ENCODE results near the gene ATP10B.

The ATP10B gene

DNA sequence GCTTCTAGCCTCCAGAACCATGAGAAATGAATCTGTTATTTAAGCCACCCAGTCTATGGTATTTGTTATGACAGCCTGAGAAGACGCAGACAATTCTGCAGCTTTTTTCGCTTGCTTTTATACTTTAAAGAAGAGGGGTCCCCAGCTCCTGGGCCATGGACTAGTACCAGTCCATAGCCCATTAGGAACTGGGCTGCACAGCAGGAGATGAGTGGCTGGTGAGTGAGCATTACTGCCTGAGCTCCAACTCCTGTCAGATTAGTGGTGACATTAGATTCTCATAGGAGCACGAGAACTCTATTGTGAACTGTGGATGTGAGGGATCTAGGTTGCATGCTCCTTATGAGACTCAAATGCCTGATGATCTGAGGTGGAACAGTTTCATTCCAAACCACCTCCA is 278.7 kb downstream of the ATP10B start:
- FAIRE-seq = no peak
- DNase-seq (ENCODE audit: insufficient read length, low spot score) = no peak

DNA sequence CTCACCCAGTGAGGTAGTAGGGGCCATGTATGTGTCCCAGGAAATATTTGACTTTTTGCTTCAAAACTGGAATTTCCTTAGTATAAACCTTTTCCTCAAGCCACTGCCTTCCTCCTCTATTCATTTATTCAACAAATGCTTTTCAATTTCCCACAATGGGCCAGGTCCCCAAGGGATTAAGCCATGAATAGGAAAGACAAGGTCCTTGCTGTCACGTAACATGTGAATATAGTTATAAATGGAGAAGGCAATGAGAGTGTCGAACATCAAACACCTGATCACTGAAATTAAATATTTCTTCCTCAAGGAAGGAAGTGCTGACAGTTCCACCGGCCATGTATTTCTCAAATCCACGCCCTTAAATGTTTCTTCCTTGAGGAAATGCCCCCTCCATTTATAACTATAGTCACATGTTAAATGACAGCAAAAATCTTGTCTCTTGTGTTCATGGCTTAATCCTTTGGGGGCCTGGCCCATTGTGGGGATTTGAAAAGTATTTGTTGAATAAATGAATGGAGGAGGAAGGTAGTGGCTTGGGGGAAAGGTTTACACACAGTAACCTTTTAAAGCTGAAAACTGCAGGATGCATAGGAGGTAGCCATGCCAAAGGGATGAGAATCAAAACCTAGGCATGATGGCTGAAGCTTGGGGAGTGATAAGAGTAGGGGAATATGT is 284.8 kb downstream of the ATP10B start:
- no peak for DNase-seq (ENCODE audit: insufficient read length, low spot score)
- FAIRE-seq = no peak

DNA sequence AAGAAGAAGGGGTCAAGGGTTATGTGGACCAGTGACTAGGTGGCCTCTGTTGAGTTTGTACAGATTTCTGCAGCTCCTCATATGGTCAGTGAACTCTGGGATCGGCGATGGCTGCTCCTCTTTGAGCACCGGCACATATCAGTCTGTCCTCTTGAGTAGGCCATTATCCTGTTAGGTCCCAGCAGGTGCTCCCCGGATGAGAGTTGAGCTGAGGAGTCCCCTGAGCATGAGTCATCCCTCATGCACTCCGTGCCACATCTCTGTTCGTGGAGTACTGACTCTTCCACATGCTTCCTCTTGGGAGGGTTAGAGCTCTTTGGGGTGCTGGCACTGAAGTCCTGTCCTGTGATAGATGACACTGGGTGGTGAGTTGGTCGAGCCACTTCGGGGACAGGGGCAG is 286.6 kb downstream of the ATP10B start:
- no peak for FAIRE-seq
- DNase-seq (ENCODE audit: insufficient read length, low spot score) = no peak

DNA sequence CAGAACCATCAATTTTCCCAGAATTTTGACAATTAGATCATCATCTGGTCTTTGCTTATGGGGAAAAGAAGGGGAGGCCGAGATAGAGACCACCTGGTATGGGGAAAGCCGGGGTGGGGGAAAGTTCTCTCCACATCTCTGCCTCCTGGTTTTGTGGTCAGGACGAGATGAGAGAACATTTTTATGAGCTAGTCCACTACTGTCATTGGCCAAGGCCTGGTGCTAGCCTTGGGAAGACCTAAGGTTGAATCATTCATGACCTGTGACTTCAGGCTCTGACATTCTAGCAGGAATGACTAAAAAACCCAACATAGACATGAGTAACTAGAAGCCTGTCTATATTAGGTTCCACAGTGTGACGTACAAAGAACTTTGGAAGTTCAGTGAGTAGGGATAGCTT is 295.2 kb downstream of the ATP10B start:
- DNase-seq (ENCODE audit: insufficient read length, low spot score) (no peak), FAIRE-seq (no peak)

DNA sequence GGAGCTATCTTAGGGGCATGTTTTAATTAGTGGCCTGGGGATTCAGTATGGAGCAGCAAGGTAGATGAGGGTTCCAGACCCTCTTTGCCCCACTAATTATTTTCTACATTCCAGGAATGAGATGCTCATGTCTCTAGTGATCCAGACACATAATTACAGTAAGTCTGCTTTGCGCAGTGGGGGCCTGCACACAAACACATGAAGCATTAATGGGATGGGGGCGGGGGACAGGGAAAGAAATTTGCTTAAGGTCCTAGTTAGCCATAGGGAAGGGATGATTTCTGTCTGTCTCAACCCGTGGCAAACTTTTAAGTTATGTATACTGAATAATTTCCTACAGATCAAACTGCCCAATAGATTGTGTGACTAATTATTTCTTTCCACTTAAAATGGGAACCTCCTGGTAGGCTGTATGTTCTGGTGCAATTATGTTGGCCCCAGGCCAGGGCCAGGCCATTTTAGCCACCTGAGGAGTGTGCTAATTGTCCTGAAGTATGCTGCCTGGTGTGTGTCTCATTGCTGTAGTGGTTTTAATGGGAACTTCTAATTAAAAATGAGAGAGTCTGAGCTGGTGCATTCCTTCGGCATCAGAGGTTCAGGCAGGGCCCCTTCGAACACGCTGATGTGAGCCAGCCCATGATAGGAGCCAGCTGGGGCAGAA is 295.9 kb downstream of the ATP10B start:
- no peak for FAIRE-seq
- no peak for DNase-seq (ENCODE audit: insufficient read length, low spot score)

DNA sequence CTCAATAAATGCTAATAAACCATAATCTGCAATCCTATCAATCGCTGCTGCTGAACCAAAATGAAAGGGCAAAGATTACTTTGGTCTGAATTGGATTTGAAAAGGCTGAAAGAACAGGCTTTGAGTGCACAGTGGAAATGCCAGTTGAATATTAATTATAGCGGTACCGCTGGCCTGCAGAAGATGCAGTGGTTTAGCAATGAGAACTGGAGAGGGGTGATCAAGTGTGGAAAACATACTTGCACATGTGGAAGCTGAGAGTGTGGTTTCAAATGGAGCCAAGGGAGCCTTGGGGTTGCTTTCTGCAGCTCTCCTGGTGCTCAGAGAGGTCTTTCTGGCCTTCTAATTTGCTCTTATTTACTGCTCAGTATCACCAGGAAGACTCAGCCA is 296.4 kb downstream of the ATP10B start:
- no peak for FAIRE-seq
- DNase-seq (ENCODE audit: insufficient read length, low spot score) = no peak

DNA sequence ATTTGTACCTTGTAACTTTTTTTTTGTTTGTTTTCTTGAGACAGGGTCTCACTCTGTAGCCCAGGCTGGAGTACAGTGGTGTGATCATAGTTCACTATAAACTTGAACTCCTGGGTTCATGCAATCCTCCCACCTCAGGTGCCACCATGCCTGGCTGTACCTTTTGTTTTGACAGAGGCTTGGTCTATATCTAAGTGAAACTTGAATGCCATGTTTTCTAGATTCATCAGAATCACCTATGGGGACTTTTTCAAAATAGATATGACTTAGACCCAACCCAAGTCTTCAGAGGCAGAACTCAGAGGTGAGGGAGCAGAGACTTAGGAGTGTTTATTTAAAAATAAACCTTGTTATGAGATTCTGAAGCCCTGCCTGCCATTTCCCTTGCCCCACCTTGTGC is 301.9 kb downstream of the ATP10B start:
- DNase-seq (ENCODE audit: insufficient read length, low spot score) (no peak), FAIRE-seq (no peak)

DNA sequence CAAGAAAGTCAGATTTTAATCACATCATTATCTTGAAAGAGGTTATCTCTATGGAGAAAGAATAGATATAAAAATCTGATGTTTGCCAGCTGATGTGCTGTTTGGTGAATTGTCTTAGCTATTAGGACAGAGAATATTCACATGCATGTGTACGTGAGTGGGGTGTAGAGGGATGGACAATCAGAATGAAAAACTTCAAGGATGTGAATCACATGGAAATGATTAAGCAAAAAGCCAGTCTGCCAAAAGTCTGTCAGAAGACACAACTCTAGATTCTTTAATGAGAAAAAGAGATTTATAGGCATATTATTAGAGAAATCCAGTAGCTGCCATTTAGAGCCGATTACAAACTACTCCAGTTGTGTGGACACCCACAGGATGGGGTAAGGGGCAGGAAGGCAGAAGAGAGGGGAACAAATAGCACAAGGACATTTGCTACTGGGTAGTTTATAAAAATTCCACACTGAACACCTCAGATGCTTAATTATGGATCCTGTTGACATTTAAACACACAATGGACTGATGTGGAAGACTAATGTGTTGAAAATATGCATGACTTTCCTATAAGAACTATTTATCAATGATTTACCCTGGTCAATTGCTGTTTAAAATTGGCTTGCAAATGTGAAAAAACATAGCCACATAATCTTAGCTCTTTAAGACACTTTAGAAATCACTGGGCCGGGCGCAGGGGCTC is 302.9 kb downstream of the ATP10B start:
- DNase-seq (ENCODE audit: insufficient read length, low spot score) = no peak
- FAIRE-seq = no peak

DNA sequence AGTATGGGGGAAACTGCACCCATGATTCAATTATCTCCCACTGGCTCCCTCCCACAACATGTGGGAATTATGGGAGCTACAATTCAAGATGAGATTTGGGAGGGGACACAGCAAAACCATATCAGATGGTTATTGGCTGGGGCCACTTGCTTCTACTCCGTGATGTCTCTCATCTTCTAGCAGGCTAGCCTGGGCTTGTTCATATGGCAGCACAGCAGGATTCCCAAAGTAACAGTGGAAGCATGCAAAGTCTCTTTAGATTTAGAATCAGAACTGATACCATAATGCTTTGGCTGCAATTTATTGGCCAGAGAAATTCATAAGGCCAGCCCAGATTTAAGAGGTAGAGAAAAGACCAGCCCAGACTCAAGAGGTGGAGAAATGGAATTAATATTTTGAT is 304.1 kb downstream of the ATP10B start:
- DNase-seq (ENCODE audit: insufficient read length, low spot score) (no peak), FAIRE-seq (no peak)

DNA sequence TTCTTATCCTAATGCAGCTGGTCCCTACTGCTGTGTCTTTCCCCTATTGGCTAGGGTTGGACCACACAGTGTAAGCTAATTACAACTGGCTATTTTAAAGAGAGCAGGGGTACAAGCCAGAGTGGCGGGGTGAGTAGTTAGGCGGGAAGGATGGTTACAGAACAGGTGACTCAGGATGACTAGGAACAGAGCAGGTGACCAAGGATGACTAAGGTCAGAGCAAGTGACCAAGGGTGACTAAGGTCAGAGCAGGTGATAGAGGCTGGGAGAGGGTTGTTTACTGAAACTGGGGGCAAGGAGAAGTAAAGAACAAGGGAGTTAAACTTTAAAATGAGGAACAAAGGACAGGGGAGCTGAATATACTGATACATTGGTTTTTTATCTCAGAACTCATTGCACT is 304.9 kb downstream of the ATP10B start:
- FAIRE-seq = no peak
- no peak for DNase-seq (ENCODE audit: insufficient read length, low spot score)

DNA sequence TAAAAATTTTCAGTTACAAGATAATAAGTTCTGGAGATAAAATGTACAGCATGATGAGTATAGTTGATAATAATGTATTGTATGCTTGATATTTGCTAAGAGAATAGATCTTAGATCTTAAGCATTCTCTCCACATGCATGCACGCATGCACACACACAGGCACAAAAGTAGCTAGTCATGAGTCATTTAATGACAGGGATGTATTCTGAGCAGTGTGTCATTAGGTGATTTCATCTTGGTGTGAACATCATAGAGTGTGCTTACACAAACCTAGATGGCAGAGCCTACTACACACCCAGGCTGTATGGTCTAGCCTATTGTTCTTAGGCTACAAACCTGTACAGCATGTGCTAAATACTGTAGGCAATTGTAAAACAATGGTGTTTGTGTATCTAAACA is 306.2 kb downstream of the ATP10B start:
- DNase-seq (ENCODE audit: insufficient read length, low spot score) (no peak), FAIRE-seq (no peak)

DNA sequence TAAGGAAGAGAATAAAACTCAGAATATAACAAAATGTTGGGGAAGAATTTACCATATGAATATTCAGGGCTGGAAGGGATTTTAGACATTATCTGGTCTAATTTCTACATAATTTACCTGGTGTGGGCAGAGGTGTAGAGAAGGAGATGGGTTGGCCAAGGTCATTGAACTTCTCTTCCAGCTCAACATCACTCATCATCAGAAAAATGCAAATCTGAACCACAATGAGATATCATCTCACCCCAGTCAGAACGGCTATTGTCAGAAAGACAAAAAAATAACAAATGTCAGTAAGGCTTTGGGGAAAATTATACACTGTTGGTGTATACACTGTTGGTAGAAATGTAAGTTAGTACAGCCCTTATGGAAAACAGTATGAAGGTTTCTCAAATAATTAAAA is 308.6 kb downstream of the ATP10B start:
- DNase-seq (ENCODE audit: insufficient read length, low spot score) = no peak
- no peak for FAIRE-seq

DNA sequence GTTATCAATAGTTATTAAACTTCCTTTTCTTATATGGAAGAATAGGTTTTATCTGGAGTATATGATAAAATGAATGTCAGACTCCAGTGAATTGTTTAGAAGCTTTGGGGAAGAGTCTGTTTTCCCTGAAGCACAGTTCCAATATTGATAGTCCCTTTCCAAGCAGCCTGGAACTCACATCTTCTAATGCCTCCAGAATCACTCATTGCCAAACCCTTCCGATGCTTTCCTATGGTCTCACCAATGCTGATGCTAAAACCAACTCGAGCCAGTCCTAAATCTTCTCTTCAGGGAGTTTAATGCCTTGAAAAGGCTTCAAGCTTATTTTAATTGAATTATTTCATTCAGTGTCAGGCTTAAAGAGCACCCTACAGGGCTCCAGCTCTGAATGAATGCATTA is 309.2 kb downstream of the ATP10B start:
- DNase-seq (ENCODE audit: insufficient read length, low spot score) (no peak), FAIRE-seq (no peak)

DNA sequence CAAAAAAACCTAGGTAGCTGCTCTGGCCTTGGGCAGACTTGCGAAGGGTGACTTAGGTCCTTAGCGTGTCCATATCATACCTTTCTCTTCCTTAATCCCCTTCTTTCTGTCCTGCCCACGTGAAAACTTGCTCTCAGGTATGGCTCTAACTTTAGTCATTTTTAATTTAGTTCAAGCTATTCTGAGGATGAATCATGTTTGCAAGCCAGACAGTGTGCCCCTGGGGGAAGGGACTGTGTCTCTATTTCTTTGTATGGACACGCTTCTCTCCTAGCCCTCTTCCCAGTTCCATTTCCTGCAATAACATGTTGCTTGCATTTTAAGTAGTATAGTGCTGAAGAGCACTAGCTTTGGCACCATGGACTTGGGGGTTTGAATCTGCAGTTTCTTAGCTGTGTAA is 309.7 kb downstream of the ATP10B start:
- FAIRE-seq (no peak), DNase-seq (ENCODE audit: insufficient read length, low spot score) (no peak)

DNA sequence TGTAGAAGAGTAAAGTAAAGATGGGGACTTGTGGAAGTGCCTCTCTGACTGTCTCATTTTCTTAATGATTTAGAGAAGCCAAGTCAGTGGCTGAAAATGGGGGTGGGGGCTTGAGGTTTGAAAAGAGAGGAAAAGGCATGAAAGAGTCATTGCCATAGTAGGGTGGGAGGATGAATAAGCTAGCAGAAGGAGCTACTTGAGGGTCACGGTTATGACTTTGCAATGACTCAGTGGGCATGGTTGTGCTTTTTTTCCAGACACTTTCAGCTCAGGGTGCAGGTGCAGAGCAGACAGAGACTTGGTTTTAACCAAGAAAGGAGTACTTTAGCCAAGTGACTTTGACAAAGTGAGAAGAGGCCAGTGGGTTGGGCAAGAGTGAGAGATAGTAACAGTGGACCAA is 312.6 kb downstream of the ATP10B start:
- FAIRE-seq (no peak), DNase-seq (ENCODE audit: insufficient read length, low spot score) (no peak)

DNA sequence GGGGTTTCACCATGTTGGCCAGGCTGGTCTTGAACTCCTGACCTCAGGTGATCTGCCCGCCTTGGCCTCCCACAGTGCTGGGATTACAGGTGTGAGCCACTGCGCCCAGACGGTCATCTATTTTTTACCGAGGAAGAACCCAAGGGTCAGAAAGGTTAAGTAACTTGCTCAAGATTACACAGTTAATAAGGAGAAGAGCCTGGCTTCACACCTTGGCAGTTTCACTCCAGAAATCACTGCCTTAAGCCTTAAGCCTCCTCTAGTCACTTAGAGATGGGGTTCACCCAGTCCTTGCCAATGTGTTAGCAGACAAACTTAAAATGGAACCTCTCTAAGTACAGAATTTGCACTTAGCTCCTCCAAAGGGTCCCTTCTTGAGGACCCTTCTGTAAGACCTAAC is 314.1 kb downstream of the ATP10B start:
- no peak for FAIRE-seq
- no peak for DNase-seq (ENCODE audit: insufficient read length, low spot score)

DNA sequence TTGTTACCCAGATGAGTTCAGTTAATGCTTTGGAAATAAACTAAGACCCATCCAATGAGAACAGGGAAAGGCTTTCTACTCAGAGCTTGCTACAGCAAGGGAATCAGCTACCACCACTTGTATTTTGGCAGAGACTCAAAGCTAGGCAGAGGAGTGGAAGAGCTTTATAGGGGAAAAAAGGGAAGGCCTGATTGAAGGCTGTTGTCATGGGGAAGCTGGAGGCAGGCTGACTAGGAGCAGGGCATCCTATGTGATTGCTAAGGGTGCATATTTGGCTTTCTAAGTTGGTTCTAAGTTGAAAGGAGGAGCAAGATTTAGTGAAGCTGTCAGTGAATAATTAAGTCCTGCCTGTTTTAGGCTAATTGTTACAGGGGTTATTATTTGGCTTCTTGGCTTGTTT is 314.9 kb downstream of the ATP10B start:
- FAIRE-seq = no peak

DNA sequence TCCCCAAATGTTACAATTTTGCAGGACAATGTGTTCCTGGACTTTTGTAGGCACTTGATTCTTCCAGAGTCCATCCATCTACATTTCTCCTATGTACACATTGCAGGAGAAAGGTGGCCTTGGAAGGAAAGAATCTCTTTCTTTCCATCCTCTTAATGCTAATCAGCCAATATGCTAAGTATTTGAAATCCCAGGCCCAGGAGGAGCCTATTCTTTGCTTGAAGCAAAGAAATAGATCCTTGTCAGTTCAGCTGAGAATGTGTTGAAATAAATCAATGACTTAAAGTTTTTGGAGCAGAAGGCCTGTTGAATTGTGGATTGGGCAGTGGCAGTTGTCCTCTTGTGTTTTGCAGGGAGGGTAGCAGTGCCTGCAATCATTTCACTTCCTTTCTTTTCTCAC is 317.1 kb downstream of the ATP10B start:
- FAIRE-seq = no peak

More for the DNA sequence above, 314.9 kb downstream of the ATP10B start:
- DNase-seq (ENCODE audit: insufficient read length, low spot score) = no peak

DNA sequence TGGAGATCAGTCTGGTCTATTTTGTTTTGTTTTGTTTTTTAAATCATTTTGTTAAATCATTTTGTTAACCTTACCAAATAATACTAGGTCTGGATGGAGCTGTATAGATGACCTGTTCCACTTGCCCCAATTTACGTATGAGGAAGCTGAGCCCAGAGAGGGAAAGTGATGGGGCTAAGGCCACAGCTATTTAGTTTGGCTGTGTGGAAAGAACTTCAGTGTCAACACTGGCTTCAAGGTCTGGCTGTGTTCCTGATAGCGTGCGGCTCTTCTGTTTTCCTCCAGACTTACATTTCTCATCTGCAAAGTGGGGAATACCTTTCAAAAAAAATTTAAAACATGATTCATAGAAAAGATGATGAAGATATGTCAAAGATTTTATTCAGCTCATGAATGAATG is 317.9 kb downstream of the ATP10B start:
- DNase-seq (ENCODE audit: insufficient read length, low spot score) (no peak), FAIRE-seq (no peak)

More for the DNA sequence above, 317.1 kb downstream of the ATP10B start:
- DNase-seq (ENCODE audit: insufficient read length, low spot score) = no peak

DNA sequence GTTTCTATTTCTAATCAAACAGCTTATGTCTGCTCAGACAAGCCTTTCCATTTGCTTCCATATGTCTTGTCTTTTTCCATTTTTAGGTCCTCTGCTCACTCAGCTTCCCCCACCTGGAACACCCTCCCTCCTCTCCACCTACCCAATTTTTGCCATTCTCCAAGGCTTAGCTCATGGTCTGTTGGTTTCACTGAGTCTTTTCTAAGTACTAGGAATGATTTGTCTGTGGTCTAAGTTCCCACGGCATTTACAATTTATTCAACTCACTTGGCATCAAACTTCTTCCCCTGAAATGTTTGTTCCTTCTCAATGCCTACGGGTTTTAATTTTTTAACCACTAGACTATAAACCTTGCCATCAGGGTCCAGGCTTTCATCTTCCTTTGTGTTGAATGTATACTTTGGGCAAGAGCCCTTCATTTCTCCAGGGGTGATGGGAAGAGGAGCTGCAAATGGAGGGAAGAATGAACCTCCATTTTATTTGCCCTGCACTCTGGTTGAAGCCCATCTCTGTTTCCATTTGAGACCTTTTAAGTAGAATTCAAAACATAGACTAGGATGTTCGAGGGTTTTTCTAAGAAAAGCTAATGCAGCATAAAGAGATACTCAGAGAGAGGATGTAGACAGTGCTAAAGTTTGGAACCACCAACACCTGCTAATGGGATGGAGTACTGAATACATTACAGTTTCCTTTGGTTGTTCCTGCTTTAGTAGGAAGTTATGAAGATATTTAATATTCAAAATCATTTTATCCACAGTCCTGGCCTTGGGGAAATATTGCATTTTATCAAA is 326.3 kb downstream of the ATP10B start:
- FAIRE-seq (no peak), DNase-seq (ENCODE audit: insufficient read length, low spot score) (no peak)

DNA sequence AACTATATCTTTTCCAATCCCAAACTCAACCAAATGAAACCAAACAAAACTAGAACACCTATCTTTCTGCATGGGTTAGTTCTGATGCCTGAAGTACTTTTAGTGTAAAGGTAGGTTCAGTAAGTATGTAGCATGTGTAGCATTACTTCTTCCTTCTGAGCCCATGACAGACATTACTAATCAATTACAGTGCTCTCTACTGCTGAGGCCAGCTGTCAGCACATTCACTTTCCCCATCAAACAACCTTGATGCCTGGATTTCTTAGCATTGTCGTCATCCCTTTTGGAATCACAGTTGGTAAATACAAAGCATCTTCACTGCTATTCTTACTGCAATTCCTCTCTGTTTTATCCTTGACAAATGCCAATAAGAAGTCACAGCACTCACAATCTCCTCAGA is 327.2 kb downstream of the ATP10B start:
- DNase-seq (ENCODE audit: insufficient read length, low spot score) (no peak), FAIRE-seq (no peak)
